Thyroid gland (tissue), 4 donors: ENCODE measurements around the gene LILRA6.
"Not testable (repeated sequence)": the region's sequence is repeated elsewhere in the genome, so short reads cannot be mapped to it uniquely, and the experiment has no call there.

ENCODE experiments used
- POLR2A ChIP-seq, 2 donors: fragments of 450-650 bp; IDR thresholded peaks; one replicate each; pipeline ENCODE4 v1.6.1; 2017; ENCODE audit warnings: antibody characterized with exemption in 2 of 2, mild to moderate bottlenecking in 2 of 2, moderate library complexity in 1 of 2
- TF ChIP-seq, protein P1 (sequence below), 6 experiments: fragments of 200-600 bp in 3 of 6; fragments of 450-650 bp in 3 of 6; sonication (generic) in 3 of 6; IDR thresholded peaks; one replicate each; pipeline ENCODE4 v1.5.1; 2016 to 2019; ENCODE audit warnings: antibody characterized with exemption in 6 of 6, mild to moderate bottlenecking in 2 of 6, inconsistent platforms in 1 of 6, moderate library complexity in 1 of 6

DNA sequence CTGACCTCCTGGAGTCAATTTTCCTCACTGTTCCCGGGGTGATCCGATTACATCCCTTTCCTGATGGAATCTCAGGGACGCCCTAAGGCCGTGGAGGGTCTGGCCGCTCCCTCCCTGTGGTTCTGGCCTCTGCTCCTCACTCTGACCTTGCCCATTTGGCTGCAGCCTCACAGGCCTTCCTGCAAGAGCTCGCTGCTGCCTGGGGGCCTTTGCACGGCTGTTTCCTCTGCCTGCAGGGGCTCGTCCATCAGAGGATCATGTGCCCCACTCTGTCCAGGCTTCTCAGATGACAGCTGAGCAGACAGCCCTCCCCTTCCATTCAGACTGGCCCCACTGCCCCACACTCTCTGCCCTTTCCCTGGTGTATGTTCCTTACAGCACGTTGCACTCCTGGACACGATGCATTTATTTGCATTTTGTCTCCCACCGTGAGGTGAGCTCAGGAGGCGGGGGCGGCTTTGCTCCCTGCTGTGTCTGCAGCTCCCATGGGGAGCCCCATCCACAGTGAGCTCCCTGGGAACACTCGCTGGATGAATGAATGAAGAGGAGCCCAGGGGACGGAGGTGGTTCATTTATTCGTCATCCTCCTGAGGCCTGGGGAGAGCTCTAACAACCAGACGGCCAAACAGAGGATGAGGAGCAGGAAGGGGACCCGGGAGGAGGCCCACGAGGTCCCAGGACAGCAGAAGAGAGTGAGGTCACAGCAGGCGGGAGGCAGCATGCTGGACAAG lies 24.9 kb downstream of the LILRA6 start:
- TF ChIP-seq, protein P1, sequence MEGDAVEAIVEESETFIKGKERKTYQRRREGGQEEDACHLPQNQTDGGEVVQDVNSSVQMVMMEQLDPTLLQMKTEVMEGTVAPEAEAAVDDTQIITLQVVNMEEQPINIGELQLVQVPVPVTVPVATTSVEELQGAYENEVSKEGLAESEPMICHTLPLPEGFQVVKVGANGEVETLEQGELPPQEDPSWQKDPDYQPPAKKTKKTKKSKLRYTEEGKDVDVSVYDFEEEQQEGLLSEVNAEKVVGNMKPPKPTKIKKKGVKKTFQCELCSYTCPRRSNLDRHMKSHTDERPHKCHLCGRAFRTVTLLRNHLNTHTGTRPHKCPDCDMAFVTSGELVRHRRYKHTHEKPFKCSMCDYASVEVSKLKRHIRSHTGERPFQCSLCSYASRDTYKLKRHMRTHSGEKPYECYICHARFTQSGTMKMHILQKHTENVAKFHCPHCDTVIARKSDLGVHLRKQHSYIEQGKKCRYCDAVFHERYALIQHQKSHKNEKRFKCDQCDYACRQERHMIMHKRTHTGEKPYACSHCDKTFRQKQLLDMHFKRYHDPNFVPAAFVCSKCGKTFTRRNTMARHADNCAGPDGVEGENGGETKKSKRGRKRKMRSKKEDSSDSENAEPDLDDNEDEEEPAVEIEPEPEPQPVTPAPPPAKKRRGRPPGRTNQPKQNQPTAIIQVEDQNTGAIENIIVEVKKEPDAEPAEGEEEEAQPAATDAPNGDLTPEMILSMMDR (IDR thresholded peaks at IDR 0.05), result not testable (repeated sequence)
- TF ChIP-seq POLR2A (IDR thresholded peaks at IDR 0.05), result not testable (repeated sequence)
